Activated CD8-positive, alpha-beta memory T cell treated with anti-CD3 and anti-CD28 coated beads, Interleukin-2, amount 10 ng/mL, durations not matched to agents 7 days and 5 days (primary cell): ENCODE measurements around the gene RABEPK. TPM values are rescaled to one million over a fixed set of nuclear protein-coding genes. Genes with fewer than 3 reads are reported as not detected.
"Not testable (repeated sequence)": the region's sequence is repeated elsewhere in the genome, so short reads cannot be mapped to it uniquely, and the experiment has no call there.

Experiments
- ATAC-seq: fragments of 150-1000 bp; cut with Tn5 transposase; one replicate; pipeline ENCODE4 v1.10.0; 2021; ENCODE audit warnings: moderate library complexity
- CTCF ChIA-PET: fragments of 350-600 bp; sonication (Branson Sonifier 250); formaldehyde crosslinking; loops from one replicate; lab custom pipeline; 2021; ENCODE audit warnings: antibody characterized with exemption; lab: Charles Lee
- DNase-seq: peaks from one replicate; pipeline ENCODE4 v3.0.0-alpha.2; 2020
- H3K27ac Mint-ChIP-seq: one replicate; pipeline ENCODE4 v1.8.0; 2021; ENCODE audit warnings: mild to moderate bottlenecking, mixed read lengths
- H3K27me3 Mint-ChIP-seq: one replicate; pipeline ENCODE4 v1.8.0; 2021; ENCODE audit warnings: mixed read lengths
- H3K36me3 Mint-ChIP-seq: one replicate; pipeline ENCODE4 v1.8.0; 2021; ENCODE audit warnings: mild to moderate bottlenecking, mixed read lengths
- H3K4me1 Mint-ChIP-seq: one replicate; pipeline ENCODE4 v1.8.0; 2021; ENCODE audit warnings: mixed read lengths
- H3K4me3 Mint-ChIP-seq: one replicate; pipeline ENCODE4 v1.8.0; 2021; ENCODE audit warnings: mild to moderate bottlenecking, moderate library complexity, mixed read lengths
- H3K9me3 Mint-ChIP-seq: one replicate; pipeline ENCODE4 v1.8.0; 2022; ENCODE audit warnings: low read depth, mixed read lengths
- total RNA-seq, 2 experiments: library from RNA; stranded (reverse); gene quantifications; one replicate each; pipeline ENCODE4 v1.2.3, GENCODE V29; 2021

Gene RABEPK
- total RNA-seq, 2 experiments from 2014 or later: 14.3 to 16.9 TPM

DNA sequence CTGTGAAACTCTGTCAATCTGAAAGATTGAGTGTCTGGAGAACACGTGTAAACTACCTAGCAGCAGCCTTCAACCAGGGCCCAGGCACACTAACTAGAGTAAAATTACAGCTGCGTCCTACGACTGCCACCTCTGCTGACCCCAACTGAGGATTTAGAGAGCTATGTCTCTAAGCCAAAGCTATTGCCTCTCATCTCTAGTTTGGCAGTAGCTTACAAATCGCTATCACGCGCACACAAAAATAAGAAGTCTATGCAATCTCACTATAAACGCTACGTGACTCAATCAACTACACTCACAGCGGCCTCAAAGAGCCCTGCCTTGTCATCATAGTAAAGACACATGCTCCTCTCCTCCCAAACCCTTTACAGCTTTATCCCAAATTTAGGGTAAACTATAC is 19.5 kb upstream of the RABEPK start:
- no peak for DNase-seq
- Mint-ChIP-seq H3K27me3 (no peaks in the 10 kb centered on the region), H3K9me3 (peaks cover 2% of the 10 kb centered on the region), H3K4me1 (peaks cover 26% of the 10 kb centered on the region), H3K36me3 (peaks cover 40% of the 10 kb centered on the region), H3K27ac (no peak overlapping the region), H3K4me3 (no peak overlapping the region)
- CTCF ChIA-PET: no interaction called here
- ATAC-seq: no peak

DNA sequence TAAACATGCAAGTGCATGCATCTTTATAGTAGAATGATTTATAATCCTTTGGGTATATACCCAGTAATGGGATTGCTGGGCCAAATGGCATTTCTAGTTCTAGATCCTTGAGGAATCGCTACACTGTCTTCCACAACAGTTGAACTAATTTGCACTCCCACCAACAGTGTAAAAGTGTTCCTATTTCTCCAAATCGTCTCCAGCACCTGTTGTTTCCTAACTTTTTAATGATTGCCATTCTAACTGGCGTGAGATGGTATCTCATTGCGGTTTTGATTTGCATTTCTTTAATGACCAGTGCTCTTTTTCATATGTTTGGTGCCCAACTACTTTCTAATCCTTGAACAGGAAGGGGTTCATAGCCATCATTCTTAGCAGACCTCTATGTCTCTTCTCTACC is 18.6 kb upstream of the RABEPK start:
- H3K27me3 Mint-ChIP-seq, H3K9me3 Mint-ChIP-seq, H3K27ac Mint-ChIP-seq, ATAC-seq, DNase-seq, CTCF ChIA-PET, H3K4me3 Mint-ChIP-seq: not testable (repeated sequence)
- Mint-ChIP-seq H3K4me1 (peaks cover 26% of the 10 kb centered on the region), H3K36me3 (peaks cover 40% of the 10 kb centered on the region)

DNA sequence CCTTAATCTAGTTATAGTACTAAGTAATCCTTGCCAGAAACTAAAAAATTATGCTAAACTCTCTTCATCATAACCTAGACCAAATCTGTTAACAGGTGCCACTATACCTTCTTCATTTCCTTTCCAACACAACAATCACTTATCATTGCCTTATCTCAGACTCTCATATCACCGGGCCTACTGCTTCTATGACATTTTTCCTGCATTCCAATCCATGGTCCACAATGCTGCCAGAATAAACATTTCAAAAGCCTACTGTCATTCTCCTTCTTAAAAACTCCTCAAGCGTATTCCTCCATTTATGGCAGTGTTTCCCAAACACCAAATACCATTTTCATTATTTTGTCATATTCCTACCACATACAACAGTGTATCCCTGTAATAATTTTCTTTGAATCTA is 17.3 kb upstream of the RABEPK start:
- ATAC-seq (no peak), DNase-seq (no peak)
- H3K27ac Mint-ChIP-seq: no peak overlapping the region
- H3K36me3 Mint-ChIP-seq: peaks cover 41% of the 10 kb centered on the region
- no peaks in the 10 kb centered on the region for H3K27me3 Mint-ChIP-seq
- no peak overlapping the region for H3K4me3 Mint-ChIP-seq
- peaks cover 37% of the 10 kb centered on the region for H3K4me1 Mint-ChIP-seq
- CTCF ChIA-PET: no interaction called here
- peaks cover 2% of the 10 kb centered on the region for H3K9me3 Mint-ChIP-seq

DNA sequence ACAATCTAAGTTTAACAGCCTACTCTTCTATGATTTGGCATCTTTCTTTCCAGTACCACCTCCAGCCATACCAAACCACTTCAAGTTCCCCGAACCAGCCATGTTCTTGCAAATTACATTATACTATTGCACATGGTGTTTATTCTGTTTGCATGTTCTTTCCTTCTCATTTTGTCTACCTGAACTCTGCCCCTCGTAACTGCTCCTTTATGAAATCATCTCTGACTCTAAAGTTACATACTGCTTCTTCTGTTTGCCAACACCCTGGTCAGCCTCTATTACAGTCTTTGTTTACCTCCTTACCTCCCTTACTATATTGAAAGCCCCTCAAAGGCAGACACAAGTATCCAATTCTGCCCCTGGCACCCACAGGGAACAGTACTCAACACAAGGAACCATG is 16.8 kb upstream of the RABEPK start:
- Mint-ChIP-seq H3K27me3 (no peaks in the 10 kb centered on the region), H3K27ac (no peak overlapping the region), H3K4me3 (no peak overlapping the region), H3K9me3 (no peaks in the 10 kb centered on the region), H3K36me3 (peaks cover 37% of the 10 kb centered on the region), H3K4me1 (peaks cover 37% of the 10 kb centered on the region)
- CTCF ChIA-PET: no interaction called here
- DNase-seq: no peak
- ATAC-seq: no peak

DNA sequence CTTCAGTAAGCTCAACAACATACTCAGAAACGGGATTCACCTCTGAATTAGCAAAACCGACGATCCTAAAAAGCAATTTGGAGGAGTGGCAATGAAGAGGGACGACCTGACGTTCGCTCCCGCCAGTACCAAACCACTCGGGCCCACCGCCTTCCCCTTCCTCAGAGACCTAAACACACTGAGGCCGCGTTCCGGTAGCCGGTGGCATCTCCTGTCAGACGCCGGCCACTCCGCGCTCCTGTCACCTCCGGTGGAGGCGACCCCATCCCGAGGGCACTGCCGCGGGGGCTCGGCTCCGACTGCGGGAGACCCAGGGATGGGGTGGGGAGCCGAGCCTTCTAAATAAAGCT is 11.4 kb upstream of the RABEPK start:
- Mint-ChIP-seq H3K27me3 (no peaks in the 10 kb centered on the region), H3K27ac (peak overlapping the region; percentile 94), H3K4me1 (peaks cover 33% of the 10 kb centered on the region), H3K9me3 (no peaks in the 10 kb centered on the region), H3K4me3 (peak overlapping the region; percentile 93), H3K36me3 (peaks cover 6% of the 10 kb centered on the region)
- CTCF ChIA-PET: no interaction called here
- ATAC-seq (no peak), DNase-seq (peak; percentile 58)

DNA sequence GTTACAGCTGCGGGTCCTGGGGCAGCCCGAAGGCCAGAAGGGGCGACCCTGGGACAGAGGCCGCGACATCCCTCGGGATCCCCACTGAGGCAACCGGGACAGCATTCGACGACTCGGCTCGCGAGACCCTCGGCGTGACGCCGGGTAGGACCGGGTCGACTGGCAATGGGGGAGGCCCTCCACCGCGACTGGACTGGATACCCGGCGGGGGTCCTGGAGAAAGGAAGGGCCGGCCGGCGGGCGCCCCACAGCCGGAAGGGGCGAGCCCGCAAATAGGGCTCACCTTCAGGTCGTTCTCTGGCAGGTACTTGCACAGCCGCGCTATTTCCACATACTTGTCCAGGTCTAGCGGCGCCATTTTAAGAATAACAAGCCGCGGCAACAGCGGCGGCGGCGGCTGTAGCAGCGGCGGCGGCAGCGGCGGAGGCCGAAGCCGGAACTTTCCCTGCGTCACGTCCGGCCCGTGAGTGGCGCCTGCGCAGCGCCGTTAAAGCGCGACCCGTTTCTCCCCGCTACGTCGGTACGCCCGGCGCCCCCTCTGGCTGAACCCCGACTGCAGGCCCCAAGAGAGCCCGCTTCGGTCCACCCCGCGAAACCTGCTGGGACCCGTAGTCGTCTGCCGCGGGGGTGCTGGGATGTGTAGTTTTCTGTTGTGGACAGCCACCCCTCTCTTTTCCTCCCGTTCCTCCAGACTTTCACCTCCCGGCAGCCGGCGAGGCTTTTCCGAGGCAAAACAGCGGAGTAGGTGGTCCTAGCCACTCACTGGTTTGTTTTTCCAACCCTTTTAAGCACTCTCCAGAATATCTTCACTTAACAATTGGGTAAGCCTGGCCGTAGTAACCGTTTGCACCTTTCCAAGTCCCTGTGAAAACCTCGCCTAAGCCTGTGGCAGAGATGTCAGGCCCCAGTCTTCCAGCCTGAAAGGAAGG is 10.7 kb upstream of the RABEPK start, which contains the start of gene PPP6C:
Gene PPP6C, minus strand, starts transcription at position 443 of the 929 bp plus-strand sequence. Its CDS starts 85 bp downstream, at position 358.
- ATAC-seq (peak; percentile 98), DNase-seq (peak; percentile 99)
- no peaks in the 10 kb centered on the region for H3K9me3 Mint-ChIP-seq
- CTCF ChIA-PET: interaction anchor here (0.6 to 1.4 kb wide), 2 partner anchors 9 to 52 kb away, joined by 3 to 9 read pairs; partner anchors contain the start of gene HSPA5
- peaks cover 37% of the 10 kb centered on the region for H3K4me1 Mint-ChIP-seq
- H3K4me3 Mint-ChIP-seq: peak within 1 kb of the TSS; percentile 93
- peaks cover 6% of the 10 kb centered on the region for H3K36me3 Mint-ChIP-seq
- H3K27me3 Mint-ChIP-seq: no peaks in the 10 kb centered on the region
- peak within 1 kb of the TSS; percentile 94 for H3K27ac Mint-ChIP-seq

DNA sequence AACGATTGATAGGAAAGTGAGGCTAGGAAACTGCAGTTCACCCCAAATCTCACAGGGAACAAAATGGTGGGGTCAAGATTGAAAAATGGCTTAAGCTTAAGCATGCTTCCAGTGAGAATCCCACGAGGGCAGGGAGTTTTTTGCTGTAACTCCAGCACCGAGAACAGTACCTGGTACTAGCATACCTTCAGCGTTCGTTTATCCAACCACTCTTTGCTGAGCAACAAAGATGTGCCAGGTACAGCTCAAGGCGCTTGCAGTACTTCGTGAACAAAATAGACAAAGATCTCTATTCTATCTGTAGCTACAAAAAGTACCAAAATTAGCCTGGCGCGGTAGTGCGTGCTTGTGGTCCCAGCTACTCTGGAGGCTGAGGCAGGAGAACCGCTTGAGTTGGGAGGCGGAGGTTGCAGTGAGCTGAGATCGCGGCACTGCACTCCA is 10.0 kb upstream of the RABEPK start:
- peaks cover 45% of the 10 kb centered on the region for H3K4me1 Mint-ChIP-seq

DNA sequence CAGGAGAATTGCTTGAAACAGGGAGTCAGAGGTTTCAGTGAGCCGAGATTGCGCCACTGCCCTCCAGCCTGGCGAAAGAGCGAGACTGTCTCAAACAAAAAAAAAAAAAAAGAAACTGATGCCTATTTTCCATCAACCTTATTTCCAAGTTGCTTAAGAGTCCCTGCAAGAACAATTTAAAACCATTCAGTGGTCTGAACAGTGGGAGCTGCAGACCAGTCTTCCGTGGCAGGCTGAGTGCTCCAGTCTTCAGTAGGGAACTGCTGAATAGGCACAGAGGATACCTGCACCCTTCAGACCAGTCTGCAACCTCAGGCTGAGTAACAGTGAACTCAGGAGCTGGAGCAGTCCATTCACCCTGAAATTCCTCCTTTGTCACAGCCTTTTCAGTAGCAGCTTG is 5.9 kb upstream of the RABEPK start:
- H3K27me3 Mint-ChIP-seq, H3K27ac Mint-ChIP-seq, DNase-seq, H3K9me3 Mint-ChIP-seq, ATAC-seq, H3K4me3 Mint-ChIP-seq, H3K36me3 Mint-ChIP-seq: not testable (repeated sequence)
- H3K4me1 Mint-ChIP-seq: peaks cover 31% of the 10 kb centered on the region
- CTCF ChIA-PET: interaction anchor here (0.8 kb wide), 1 partner anchor 30 kb away, joined by 3 read pairs; no protein-coding TSS in a partner anchor

More for the DNA sequence above, 10.0 kb upstream of the RABEPK start:
- peak; percentile 7 for ATAC-seq
- CTCF ChIA-PET: interaction anchor here (0.6 to 1.4 kb wide), 2 partner anchors 8 to 51 kb away, joined by 3 to 9 read pairs; partner anchors contain the start of gene HSPA5
- Mint-ChIP-seq H3K9me3 (no peaks in the 10 kb centered on the region), H3K36me3 (peaks cover 4% of the 10 kb centered on the region), H3K27me3 (no peaks in the 10 kb centered on the region), H3K4me3 (peak overlapping the region; percentile 93), H3K27ac (peak overlapping the region; percentile 94)
- peak; percentile 49 for DNase-seq

DNA sequence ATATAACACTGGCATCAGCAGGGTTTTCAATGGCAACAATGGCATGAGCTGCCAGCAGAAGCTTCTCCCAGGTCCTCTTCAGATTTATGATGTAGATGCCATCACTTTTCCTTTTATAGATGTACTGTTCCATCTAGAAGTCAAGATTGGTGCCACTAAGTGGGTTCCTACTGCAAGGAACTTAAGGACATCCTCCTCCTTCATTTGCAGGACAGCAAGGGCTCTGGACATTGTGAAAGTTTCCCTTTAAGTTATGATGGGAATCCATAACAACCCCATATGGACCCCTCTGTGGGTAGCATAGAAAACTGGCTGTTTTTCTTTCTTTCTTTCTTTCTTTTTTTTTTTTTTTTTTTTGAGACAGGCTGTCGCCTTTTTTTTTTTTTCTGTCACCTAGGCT is 4.8 kb upstream of the RABEPK start:
- H3K36me3 Mint-ChIP-seq, CTCF ChIA-PET, H3K27me3 Mint-ChIP-seq, H3K27ac Mint-ChIP-seq, DNase-seq, ATAC-seq, H3K4me3 Mint-ChIP-seq, H3K9me3 Mint-ChIP-seq: not testable (repeated sequence)
- H3K4me1 Mint-ChIP-seq: peaks cover 29% of the 10 kb centered on the region

DNA sequence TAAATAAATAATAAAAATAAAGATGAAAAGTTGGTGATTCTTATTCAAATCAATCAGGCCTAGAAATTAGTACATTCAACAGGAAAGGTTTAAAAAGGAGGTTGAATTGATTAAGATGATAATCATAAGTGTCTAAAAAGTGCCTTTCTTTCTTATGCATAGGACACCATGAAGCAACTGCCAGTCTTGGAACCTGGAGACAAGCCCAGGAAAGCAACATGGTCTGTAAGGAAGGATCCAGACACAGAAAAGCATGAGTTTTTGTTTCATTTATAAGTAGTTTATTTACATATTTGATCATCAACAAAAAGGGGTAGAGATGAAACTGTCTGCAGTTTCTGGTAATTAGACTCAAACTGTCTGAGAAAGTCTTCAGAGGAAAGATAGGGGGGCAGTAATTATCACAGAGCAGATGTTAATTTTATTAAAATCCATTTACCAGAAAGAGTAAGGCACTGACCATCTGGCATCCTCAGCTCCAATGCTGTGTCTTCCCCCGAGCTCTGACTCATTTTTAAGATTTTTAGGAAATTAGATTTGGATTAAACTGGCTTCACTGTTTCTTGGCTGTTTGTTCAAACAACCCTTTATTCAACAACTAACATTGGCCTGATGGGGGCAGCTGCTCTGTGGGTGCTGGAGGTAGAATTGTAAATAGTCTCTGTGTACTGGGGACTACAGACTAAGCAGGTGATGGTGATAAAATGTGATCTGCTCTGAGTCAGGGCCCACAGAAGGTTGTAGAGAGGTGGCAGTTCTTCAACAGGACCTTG is 2.7 kb downstream of the RABEPK start:
- H3K4me1 Mint-ChIP-seq: peaks cover 11% of the 10 kb centered on the region
- peaks cover 15% of the 10 kb centered on the region for H3K36me3 Mint-ChIP-seq
- no peak overlapping the region for H3K27ac Mint-ChIP-seq
- no peaks in the 10 kb centered on the region for H3K9me3 Mint-ChIP-seq
- no peak for ATAC-seq
- no peaks in the 10 kb centered on the region for H3K27me3 Mint-ChIP-seq
- no peak overlapping the region for H3K4me3 Mint-ChIP-seq
- DNase-seq: no peak
- CTCF ChIA-PET: no interaction called here

DNA sequence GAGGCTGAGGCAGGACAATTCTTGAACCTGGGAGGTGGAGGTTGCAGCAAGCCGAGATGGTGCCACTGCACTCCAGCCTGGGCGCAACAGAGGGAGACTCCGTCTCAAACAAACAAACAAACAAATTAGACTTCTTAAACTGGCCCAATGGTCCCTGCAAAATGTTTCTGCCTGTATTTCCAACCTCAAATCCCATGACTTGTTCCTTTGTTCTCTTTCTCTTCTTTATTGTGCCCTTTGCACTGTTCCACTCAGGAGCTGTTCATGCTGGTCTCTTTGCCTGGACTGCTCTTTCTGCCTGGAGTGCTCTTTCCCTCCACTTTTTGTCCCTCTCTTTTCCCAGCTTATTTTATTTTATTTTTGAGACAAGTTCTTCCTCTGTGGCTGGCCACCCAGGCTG is 4.1 kb downstream of the RABEPK start:
- Mint-ChIP-seq H3K4me1 (peaks cover 9% of the 10 kb centered on the region), H3K4me3 (no peak overlapping the region), H3K27ac (no peak overlapping the region), H3K9me3 (no peaks in the 10 kb centered on the region), H3K36me3 (peaks cover 21% of the 10 kb centered on the region), H3K27me3 (no peaks in the 10 kb centered on the region)
- CTCF ChIA-PET: no interaction called here
- no peak for DNase-seq
- ATAC-seq: no peak

DNA sequence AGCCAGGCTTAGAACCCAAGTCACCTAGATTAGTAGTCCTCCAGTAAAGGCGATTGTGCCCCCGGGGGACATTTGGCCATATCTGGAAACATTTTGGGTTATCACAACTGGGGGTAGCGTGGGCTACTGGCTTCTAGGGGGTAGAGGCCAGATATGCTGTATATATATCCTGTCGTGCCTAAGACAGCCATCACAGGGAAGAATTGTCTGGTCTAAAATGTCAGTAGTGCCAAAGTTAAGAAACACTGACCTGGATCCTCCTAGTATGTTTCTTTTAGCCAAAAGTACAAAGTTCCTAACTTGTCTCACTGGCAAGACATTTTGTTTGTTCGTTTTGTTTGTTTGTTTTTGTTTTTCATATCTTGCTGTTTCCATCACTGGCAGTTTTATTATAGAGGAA is 13.8 kb downstream of the RABEPK start:
- Mint-ChIP-seq H3K4me3 (no peak overlapping the region), H3K27ac (peak overlapping the region; percentile 9), H3K4me1 (no peaks in the 10 kb centered on the region), H3K27me3 (no peaks in the 10 kb centered on the region), H3K9me3 (no peaks in the 10 kb centered on the region), H3K36me3 (peaks cover 15% of the 10 kb centered on the region)
- no peak for DNase-seq
- ATAC-seq: no peak
- CTCF ChIA-PET: no interaction called here

DNA sequence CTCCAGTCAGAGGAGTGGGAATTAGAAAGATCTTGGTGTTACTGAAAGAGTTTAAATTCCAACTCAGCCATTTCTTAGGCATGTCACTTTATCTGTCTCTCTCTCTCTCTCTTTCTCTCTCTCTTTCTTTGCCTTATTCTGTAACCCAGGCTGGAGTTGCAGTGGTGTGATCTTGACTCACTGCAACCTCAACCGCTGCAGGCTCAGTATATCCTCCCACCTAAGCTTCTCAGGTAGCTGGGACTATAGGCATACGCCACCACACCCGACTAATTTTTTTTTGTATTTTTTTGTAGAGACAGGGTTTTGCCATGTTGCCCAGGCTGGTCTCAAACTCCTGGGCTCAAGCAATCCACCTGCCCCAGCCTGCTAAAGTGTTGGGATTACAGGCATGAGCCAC is 18.3 kb downstream of the RABEPK start:
- CTCF ChIA-PET: interaction anchor here (1.3 kb wide), 1 partner anchor 37 kb away, joined by 3 read pairs; no protein-coding TSS in a partner anchor
- Mint-ChIP-seq H3K36me3 (peaks cover 15% of the 10 kb centered on the region), H3K27ac (no peak overlapping the region), H3K9me3 (no peaks in the 10 kb centered on the region), H3K4me3 (no peak overlapping the region), H3K27me3 (no peaks in the 10 kb centered on the region), H3K4me1 (no peaks in the 10 kb centered on the region)
- no peak for ATAC-seq
- no peak for DNase-seq
